GM12878 (cell line): ENCODE measurements around the gene CXCL9. TPM values are rescaled to one million over a fixed set of nuclear protein-coding genes. Genes with fewer than 3 reads are reported as not detected.

Experiments used
- ASH2L ChIP-seq: fragments of 300-600, 200-600 bp; sonication (generic); IDR thresholded peaks from 2 replicates; pipeline ENCODE4 v1.6.1; 2017; ENCODE audit warnings: low read depth, mild to moderate bottlenecking, borderline replicate concordance
- ATF7 ChIP-seq: fragments of 450-650 bp; IDR thresholded peaks from 2 replicates; pipeline ENCODE4 v1.6.1; 2016; ENCODE audit warnings: low read depth, mild to moderate bottlenecking
- BACH1 ChIP-seq: fragments of 450-650 bp; IDR thresholded peaks from 2 replicates; pipeline ENCODE4 v1.6.1; 2017; ENCODE audit warnings: mild to moderate bottlenecking, borderline replicate concordance
- CREM ChIP-seq: IDR thresholded peaks from 2 replicates; pipeline ENCODE4 v1.6.1; 2014; ENCODE audit warnings: antibody characterized with exemption, low read depth
- DPF2 ChIP-seq: fragments of 450-650 bp; IDR thresholded peaks from 2 replicates; pipeline ENCODE4 v1.6.1; 2017; ENCODE audit warnings: mild to moderate bottlenecking
- EED ChIP-seq: sonication (generic); IDR thresholded peaks from 2 replicates; pipeline ENCODE4 v1.6.1; 2016; ENCODE audit warnings: antibody characterized with exemption, low read depth
- ESRRA ChIP-seq: IDR thresholded peaks from 2 replicates; pipeline ENCODE4 v1.6.1; 2012; ENCODE audit warnings: mild to moderate bottlenecking, low read length, improper control_type of control experiment
- FOXK2 ChIP-seq: fragments of 450-650 bp; IDR thresholded peaks from 2 replicates; pipeline ENCODE4 v1.6.1; 2017; ENCODE audit warnings: mild to moderate bottlenecking, moderate library complexity
- HDAC6 ChIP-seq: fragments of 200-600 bp; sonication (generic); IDR thresholded peaks from one replicate; pipeline ENCODE4 v1.8.0; 2017; ENCODE audit warnings: antibody characterized with exemption; ENCODE audit not compliant: unreplicated experiment
- IKZF1 ChIP-seq: fragments of 450-650 bp; conservative IDR thresholded peaks from 2 replicates; pipeline ENCODE4 v1.6.1; 2017; ENCODE audit warnings: antibody characterized with exemption, mild to moderate bottlenecking
- IKZF2 ChIP-seq, 2 experiments: fragments of 450-650 bp; IDR thresholded peaks; 2 replicates each; pipeline ENCODE4 v1.6.1; 2017; ENCODE audit warnings: mild to moderate bottlenecking in 2 of 2, moderate library complexity in 2 of 2
- JUNB ChIP-seq: IDR thresholded peaks from 2 replicates; pipeline ENCODE4 v1.6.1; 2016; ENCODE audit warnings: antibody characterized with exemption, mild to moderate bottlenecking
- LARP7 ChIP-seq: fragments of 450-650 bp; IDR thresholded peaks from 2 replicates; pipeline ENCODE4 v1.6.1; 2017; ENCODE audit warnings: mild to moderate bottlenecking
- MEF2A ChIP-seq: IDR thresholded peaks from 2 replicates; pipeline ENCODE4 v1.6.1; 2011; ENCODE audit warnings: low read depth, mild to moderate bottlenecking, low read length, moderate library complexity; ENCODE audit not compliant: insufficient read depth
- NFYA ChIP-seq: IDR thresholded peaks from 2 replicates; pipeline ENCODE4 v1.6.1; 2011; ENCODE audit warnings: low read depth, mild to moderate bottlenecking, low read length, improper control_type of control experiment, borderline replicate concordance
- NR2C2 ChIP-seq: IDR thresholded peaks from 2 replicates; pipeline ENCODE4 v1.6.1; 2011; ENCODE audit warnings: borderline replicate concordance, low read depth; ENCODE audit not compliant: control insufficient read depth, insufficient read length
- PML ChIP-seq: IDR thresholded peaks from 2 replicates; pipeline ENCODE4 v1.6.1; 2012; ENCODE audit warnings: low read length, inconsistent platforms
- RAD21 ChIP-seq: IDR thresholded peaks from 2 replicates; pipeline ENCODE4 v1.6.1; 2011; ENCODE audit warnings: mild to moderate bottlenecking, low read depth, low read length, moderate library complexity; ENCODE audit not compliant: insufficient read depth
- RBBP5 ChIP-seq: fragments of 200-600 bp; sonication (generic); conservative IDR thresholded peaks from 2 replicates; pipeline ENCODE4 v1.6.1; 2016
- SIX5 ChIP-seq: IDR thresholded peaks from 2 replicates; pipeline ENCODE4 v1.6.1; 2011; ENCODE audit warnings: mild to moderate bottlenecking, low read depth, low read length, moderate library complexity; ENCODE audit not compliant: severe bottlenecking
- SP1 ChIP-seq: IDR thresholded peaks from one replicate; pipeline ENCODE4 v1.6.1; 2011; ENCODE audit warnings: low read depth, low read length
- SPI1 ChIP-seq: IDR thresholded peaks from 2 replicates; pipeline ENCODE4 v1.6.1; 2011; ENCODE audit warnings: low read depth, mild to moderate bottlenecking, low read length, moderate library complexity, borderline replicate concordance; ENCODE audit not compliant: insufficient read depth
- TCF3 ChIP-seq: IDR thresholded peaks from 2 replicates; pipeline ENCODE4 v1.6.1; 2012; ENCODE audit warnings: low read depth, mild to moderate bottlenecking, low read length, borderline replicate concordance; ENCODE audit not compliant: insufficient read depth
- ZBED1 ChIP-seq: IDR thresholded peaks from 2 replicates; pipeline ENCODE4 v1.6.1; 2016; ENCODE audit warnings: borderline replicate concordance
- ZNF384 ChIP-seq: IDR thresholded peaks from 2 replicates; pipeline ENCODE4 v1.6.1; 2012; ENCODE audit warnings: low read depth, mild to moderate bottlenecking, low read length, improper control_type of control experiment, borderline replicate concordance
- polyA plus RNA-seq, 11 experiments: library from polyadenylated mRNA; depleted of rRNA in 4 of 11; unstranded in 6 of 11; stranded (reverse) in 5 of 11; fragments of >200 nt; fragmentation: Nextera tagmentation in 4 of 11; fragmentation: Illumina TruSeq in 1 of 11; extraction: Ambion mirVana in 4 of 11; extraction: Trizol in 1 of 11; gene quantifications; 1 replicate in 1 of 11; 2 replicates in 10 of 11; pipeline versions ENCODE4 v1.2.1 to v1.2.3, GENCODE V29; 2011 to 2016; ENCODE audit warnings: inconsistent platforms in 2 of 11, missing spikeins in 2 of 11, low read depth in 1 of 11
- total RNA-seq, 4 experiments: library from RNA; depleted of rRNA in 3 of 4; stranded (reverse); fragments of >200 nt in 3 of 4; fragmentation: Illumina TruSeq in 1 of 4; extraction: Trizol in 1 of 4; gene quantifications; 2 replicates each; pipeline versions ENCODE4 v1.2.1 to v1.2.3, GENCODE V29; 2013 to 2021
- TF ChIP-seq, protein P1 (sequence below): fragments of 450-650 bp; IDR thresholded peaks from 2 replicates; pipeline ENCODE4 v1.6.1; 2017; ENCODE audit warnings: mild to moderate bottlenecking, low read depth, inconsistent platforms; ENCODE audit not compliant: poor library complexity, severe bottlenecking
- TF ChIP-seq, protein P2 (sequence below): fragments of 450-650 bp; IDR thresholded peaks from 2 replicates; pipeline ENCODE4 v1.6.1; 2017; ENCODE audit warnings: mild to moderate bottlenecking, moderate library complexity
- TF ChIP-seq, protein P3 (sequence below): IDR thresholded peaks from 2 replicates; pipeline ENCODE4 v1.6.1; 2012; ENCODE audit warnings: low read depth, low read length, improper control_type of control experiment

Gene CXCL9
- total and polyA plus RNA-seq, 10 of the 15 experiments (the other 5 are each of a cell fraction or from before 2014, with no cell fraction given) = 0.03 to 0.46 (median 0.22) TPM; not detected in 1

DNA sequence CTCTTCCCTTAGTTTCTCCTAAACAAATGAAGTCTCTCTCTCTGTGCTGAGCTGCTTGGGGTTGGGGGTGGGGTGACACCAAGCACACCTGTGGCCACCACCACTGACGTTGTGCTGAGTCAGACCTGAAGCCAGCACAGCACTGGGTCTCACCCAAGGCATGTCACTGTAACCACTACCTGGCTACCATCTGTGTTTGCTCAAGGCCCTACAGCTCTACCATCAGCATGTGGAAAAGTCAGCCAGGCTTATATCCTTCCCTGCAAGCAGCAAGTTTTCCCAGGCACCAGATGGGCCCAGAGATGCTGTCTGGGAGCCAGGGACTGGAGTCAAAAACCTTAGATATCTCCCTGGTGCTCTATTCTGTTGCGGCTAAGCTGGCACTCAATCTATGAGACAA lies 9.1 kb upstream of the CXCL9 start (continued):
- TF ChIP-seq DPF2 (0 out of 2 replicates have a peak, but pooled peaks have one; percentile 17), ASH2L (no peak), BACH1 (no peak), ESRRA (no peak), TCF3 (peak; percentile 99), IKZF1 (no peak; the same call in 1 of the 2 replicates), FOXK2 (no peak), ZBED1 (no peak; the same call in 1 of the 2 replicates), RAD21 (no peak), SP1 (peak; percentile 36), JUNB (peak; percentile 83), PML (no peak), IKZF2 (IDR thresholded peaks at IDR 0.05) (peak; percentile 34 to 39; a peak in 1 of 4 replicates), SIX5 (no peak), NR2C2 (no peak), MEF2A (0 out of 2 replicates have a peak, but pooled peaks have one; percentile 5), EED (peak; percentile 77), CREM (peak; percentile 83), HDAC6 (no peak), ZNF384 (no peak), SPI1 (no peak), RBBP5 (no peak), LARP7 (no peak), NFYA (no peak), ATF7 (no peak)
- TF ChIP-seq, protein P1, sequence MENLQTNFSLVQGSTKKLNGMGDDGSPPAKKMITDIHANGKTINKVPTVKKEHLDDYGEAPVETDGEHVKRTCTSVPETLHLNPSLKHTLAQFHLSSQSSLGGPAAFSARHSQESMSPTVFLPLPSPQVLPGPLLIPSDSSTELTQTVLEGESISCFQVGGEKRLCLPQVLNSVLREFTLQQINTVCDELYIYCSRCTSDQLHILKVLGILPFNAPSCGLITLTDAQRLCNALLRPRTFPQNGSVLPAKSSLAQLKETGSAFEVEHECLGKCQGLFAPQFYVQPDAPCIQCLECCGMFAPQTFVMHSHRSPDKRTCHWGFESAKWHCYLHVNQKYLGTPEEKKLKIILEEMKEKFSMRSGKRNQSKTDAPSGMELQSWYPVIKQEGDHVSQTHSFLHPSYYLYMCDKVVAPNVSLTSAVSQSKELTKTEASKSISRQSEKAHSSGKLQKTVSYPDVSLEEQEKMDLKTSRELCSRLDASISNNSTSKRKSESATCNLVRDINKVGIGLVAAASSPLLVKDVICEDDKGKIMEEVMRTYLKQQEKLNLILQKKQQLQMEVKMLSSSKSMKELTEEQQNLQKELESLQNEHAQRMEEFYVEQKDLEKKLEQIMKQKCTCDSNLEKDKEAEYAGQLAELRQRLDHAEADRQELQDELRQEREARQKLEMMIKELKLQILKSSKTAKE = no peak
- TF ChIP-seq, protein P2, sequence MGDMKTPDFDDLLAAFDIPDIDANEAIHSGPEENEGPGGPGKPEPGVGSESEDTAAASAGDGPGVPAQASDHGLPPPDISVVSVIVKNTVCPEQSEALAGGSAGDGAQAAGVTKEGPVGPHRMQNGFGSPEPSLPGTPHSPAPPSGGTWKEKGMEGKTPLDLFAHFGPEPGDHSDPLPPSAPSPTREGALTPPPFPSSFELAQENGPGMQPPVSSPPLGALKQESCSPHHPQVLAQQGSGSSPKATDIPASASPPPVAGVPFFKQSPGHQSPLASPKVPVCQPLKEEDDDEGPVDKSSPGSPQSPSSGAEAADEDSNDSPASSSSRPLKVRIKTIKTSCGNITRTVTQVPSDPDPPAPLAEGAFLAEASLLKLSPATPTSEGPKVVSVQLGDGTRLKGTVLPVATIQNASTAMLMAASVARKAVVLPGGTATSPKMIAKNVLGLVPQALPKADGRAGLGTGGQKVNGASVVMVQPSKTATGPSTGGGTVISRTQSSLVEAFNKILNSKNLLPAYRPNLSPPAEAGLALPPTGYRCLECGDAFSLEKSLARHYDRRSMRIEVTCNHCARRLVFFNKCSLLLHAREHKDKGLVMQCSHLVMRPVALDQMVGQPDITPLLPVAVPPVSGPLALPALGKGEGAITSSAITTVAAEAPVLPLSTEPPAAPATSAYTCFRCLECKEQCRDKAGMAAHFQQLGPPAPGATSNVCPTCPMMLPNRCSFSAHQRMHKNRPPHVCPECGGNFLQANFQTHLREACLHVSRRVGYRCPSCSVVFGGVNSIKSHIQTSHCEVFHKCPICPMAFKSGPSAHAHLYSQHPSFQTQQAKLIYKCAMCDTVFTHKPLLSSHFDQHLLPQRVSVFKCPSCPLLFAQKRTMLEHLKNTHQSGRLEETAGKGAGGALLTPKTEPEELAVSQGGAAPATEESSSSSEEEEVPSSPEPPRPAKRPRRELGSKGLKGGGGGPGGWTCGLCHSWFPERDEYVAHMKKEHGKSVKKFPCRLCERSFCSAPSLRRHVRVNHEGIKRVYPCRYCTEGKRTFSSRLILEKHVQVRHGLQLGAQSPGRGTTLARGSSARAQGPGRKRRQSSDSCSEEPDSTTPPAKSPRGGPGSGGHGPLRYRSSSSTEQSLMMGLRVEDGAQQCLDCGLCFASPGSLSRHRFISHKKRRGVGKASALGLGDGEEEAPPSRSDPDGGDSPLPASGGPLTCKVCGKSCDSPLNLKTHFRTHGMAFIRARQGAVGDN = no peak
- TF ChIP-seq, protein P3, sequence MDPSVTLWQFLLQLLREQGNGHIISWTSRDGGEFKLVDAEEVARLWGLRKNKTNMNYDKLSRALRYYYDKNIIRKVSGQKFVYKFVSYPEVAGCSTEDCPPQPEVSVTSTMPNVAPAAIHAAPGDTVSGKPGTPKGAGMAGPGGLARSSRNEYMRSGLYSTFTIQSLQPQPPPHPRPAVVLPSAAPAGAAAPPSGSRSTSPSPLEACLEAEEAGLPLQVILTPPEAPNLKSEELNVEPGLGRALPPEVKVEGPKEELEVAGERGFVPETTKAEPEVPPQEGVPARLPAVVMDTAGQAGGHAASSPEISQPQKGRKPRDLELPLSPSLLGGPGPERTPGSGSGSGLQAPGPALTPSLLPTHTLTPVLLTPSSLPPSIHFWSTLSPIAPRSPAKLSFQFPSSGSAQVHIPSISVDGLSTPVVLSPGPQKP = no peak
